H1 (cell line): ENCODE results near the gene CTIF. TPM values are rescaled to one million over a fixed set of nuclear protein-coding genes. Genes with fewer than 3 reads are reported as not detected.

Experiments used
- CTCF ChIA-PET: fragments of 300-600 bp; sonication (Branson Sonifier 250); formaldehyde crosslinking; loops from one replicate; lab custom pipeline; 2021; ENCODE audit not compliant: partially characterized antibody; lab: Charles Lee
- POLR2A ChIA-PET: fragments of 300-600 bp; sonication (Branson Sonifier 250); formaldehyde crosslinking; loops from one replicate; lab custom pipeline; 2021; ENCODE audit warnings: inconsistent platforms; ENCODE audit not compliant: partially characterized antibody; lab: Charles Lee
- DNase-seq, 2 experiments: peaks; one replicate each; pipeline versions ENCODE4 v3.0.0 to v3.0.0-alpha.2; 2010 to 2022; ENCODE audit warnings: low spot score in 2 of 2, low read depth in 1 of 2, mixed read lengths in 1 of 2
- FAIRE-seq: peaks from 2 replicates; lab custom pipeline; 2011; peaks lifted over from hg19 to GRCh38; lab: Jason Lieb, UNC
- H2AFZ ChIP-seq: 2 replicates; pipeline ENCODE4 v1.8.1; 2012; ENCODE audit warnings: low read length, inconsistent platforms
- H2AK5ac ChIP-seq: 2 replicates; pipeline ENCODE4 v1.6.1; 2013; ENCODE audit warnings: low read depth, low read length
- H2BK120ac ChIP-seq: replicated peaks from 2 replicates; pipeline ENCODE3; 2013; ENCODE audit warnings: low read depth, low read length, inconsistent platforms
- H2BK12ac ChIP-seq: 2 replicates; pipeline ENCODE4 v1.6.1; 2013; ENCODE audit warnings: low read depth, low read length
- H2BK15ac ChIP-seq: 2 replicates; pipeline ENCODE4 v1.6.1; 2013; ENCODE audit warnings: low read length
- H2BK20ac ChIP-seq: 2 replicates; pipeline ENCODE4 v1.6.1; 2013; ENCODE audit warnings: low read length
- H2BK5ac ChIP-seq: 2 replicates; pipeline ENCODE4 v1.6.1; 2013; ENCODE audit warnings: low read depth, low read length
- H3K14ac ChIP-seq: 2 replicates; pipeline ENCODE4 v1.6.1; 2013; ENCODE audit warnings: inconsistent platforms; ENCODE audit not compliant: insufficient read length
- H3K18ac ChIP-seq: 2 replicates; pipeline ENCODE4 v1.6.1; 2013; ENCODE audit warnings: low read length; ENCODE audit errors: extremely low read depth
- H3K23ac ChIP-seq: 2 replicates; pipeline ENCODE4 v1.6.1; 2013; ENCODE audit warnings: inconsistent platforms; ENCODE audit not compliant: insufficient read length
- H3K23me2 ChIP-seq: 2 replicates; pipeline ENCODE4 v1.6.1; 2013; ENCODE audit warnings: low read depth, low read length
- H3K27ac ChIP-seq: 2 replicates; pipeline ENCODE4 v1.6.1; 2011; ENCODE audit warnings: low read depth, low read length, inconsistent platforms
- H3K27me3 ChIP-seq, 4 experiments: replicated peaks in 1 of 4; 1 replicate in 1 of 4; 2 replicates in 3 of 4; pipeline versions ENCODE4 v1.6.1 to v1.8.1; 2011 to 2013; ENCODE audit warnings: low read length in 3 of 4, mild to moderate bottlenecking in 3 of 4, inconsistent platforms in 2 of 4, mixed read lengths in 2 of 4, moderate library complexity in 1 of 4; ENCODE audit not compliant: control insufficient read depth in 3 of 4, insufficient read depth in 3 of 4; ENCODE audit errors: extremely low read depth in 1 of 4
- H3K36me3 ChIP-seq, 4 experiments: 2 replicates each; pipeline versions ENCODE4 v1.6.1 to v1.8.1; 2011 to 2013; ENCODE audit warnings: mild to moderate bottlenecking in 4 of 4, low read length in 3 of 4, moderate library complexity in 2 of 4, control low read depth in 1 of 4, inconsistent platforms in 1 of 4; ENCODE audit not compliant: insufficient read depth in 4 of 4, control insufficient read depth in 2 of 4
- H3K4ac ChIP-seq: replicated peaks from 2 replicates; pipeline ENCODE3; 2013; ENCODE audit warnings: low read length, low read depth, mixed read lengths, inconsistent platforms; ENCODE audit not compliant: insufficient read length
- H3K4me1 ChIP-seq, 4 experiments: replicated peaks in 1 of 4; 1 replicate in 1 of 4; 2 replicates in 3 of 4; pipeline versions ENCODE4 v1.6.1 to v1.8.1; 2011 to 2013; ENCODE audit warnings: low read length in 3 of 4, inconsistent platforms in 2 of 4, mixed read lengths in 1 of 4; ENCODE audit not compliant: insufficient read depth in 4 of 4, control insufficient read depth in 3 of 4
- H3K4me2 ChIP-seq, 2 experiments: 2 replicates each; pipeline versions ENCODE4 v1.6.1 to v1.8.1; 2011 to 2013; ENCODE audit warnings: low read depth in 2 of 2, low read length in 2 of 2, control low read depth in 1 of 2, inconsistent platforms in 1 of 2, mild to moderate bottlenecking in 1 of 2; ENCODE audit not compliant: insufficient read depth in 1 of 2
- H3K4me3 ChIP-seq, 4 experiments: fragments of 200-600, 300-600 bp in 1 of 4; sonication (generic), shearing (Covaris generic), sonication (Bioruptor Twin) in 1 of 4; 2 replicates each; pipeline versions ENCODE4 v1.5.1 to v1.8.1; 2011 to 2016; ENCODE audit warnings: low read length in 4 of 4, low read depth in 3 of 4, control low read depth in 2 of 4, inconsistent platforms in 2 of 4, mild to moderate bottlenecking in 2 of 4, mixed read lengths in 1 of 4, moderate library complexity in 1 of 4; ENCODE audit not compliant: insufficient read depth in 2 of 4; ENCODE audit errors: extremely low read depth in 1 of 4
- H3K56ac ChIP-seq: replicated peaks from 2 replicates; pipeline ENCODE3; 2013; ENCODE audit warnings: low read depth, mild to moderate bottlenecking, mixed read lengths, low read length, inconsistent platforms; ENCODE audit not compliant: insufficient read length
- H3K79me1 ChIP-seq: 2 replicates; pipeline ENCODE4 v1.6.1; 2013; ENCODE audit warnings: low read depth, low read length, control low read depth
- H3K79me2 ChIP-seq, 2 experiments: 2 replicates each; pipeline versions ENCODE4 v1.6.1 to v1.8.1; 2012 to 2013; ENCODE audit warnings: low read length in 2 of 2, mild to moderate bottlenecking in 2 of 2, inconsistent platforms in 1 of 2; ENCODE audit not compliant: insufficient read depth in 2 of 2, control insufficient read depth in 1 of 2
- H3K9ac ChIP-seq, 4 experiments: replicated peaks in 1 of 4; 1 replicate in 1 of 4; 2 replicates in 3 of 4; pipeline versions ENCODE4 v1.6.1 to v1.8.1; 2011 to 2013; ENCODE audit warnings: low read depth in 3 of 4, low read length in 3 of 4, control low read depth in 2 of 4, mild to moderate bottlenecking in 2 of 4, moderate library complexity in 2 of 4, inconsistent platforms in 1 of 4; ENCODE audit errors: extremely low read depth in 1 of 4
- H3K9me3 ChIP-seq, 2 experiments: 2 replicates each; pipeline versions ENCODE4 v1.6.1 to v1.8.1; 2012 to 2013; ENCODE audit warnings: mild to moderate bottlenecking in 2 of 2, moderate library complexity in 2 of 2, control low read depth in 1 of 2, inconsistent platforms in 1 of 2, low read depth in 1 of 2, low read length in 1 of 2, mixed read lengths in 1 of 2; ENCODE audit not compliant: insufficient read depth in 2 of 2
- H4K20me1 ChIP-seq, 2 experiments: replicated peaks in 1 of 2; 2 replicates each; pipeline versions ENCODE3 to v1.8.1; 2011 to 2013; ENCODE audit warnings: inconsistent platforms in 2 of 2, low read length in 2 of 2, mild to moderate bottlenecking in 1 of 2; ENCODE audit not compliant: insufficient read depth in 2 of 2, control insufficient read depth in 1 of 2
- H4K5ac ChIP-seq: 2 replicates; pipeline ENCODE4 v1.6.1; 2013; ENCODE audit warnings: low read length, low read depth, mixed read lengths, inconsistent platforms; ENCODE audit not compliant: insufficient read length
- H4K8ac ChIP-seq: 2 replicates; pipeline ENCODE4 v1.8.0; 2013; ENCODE audit warnings: mild to moderate bottlenecking, moderate library complexity, low read length, inconsistent platforms; ENCODE audit not compliant: insufficient read depth; ENCODE audit errors: extremely low read depth
- H4K91ac ChIP-seq: replicated peaks from 2 replicates; pipeline ENCODE3; 2013; ENCODE audit warnings: low read length, mixed read lengths, inconsistent platforms; ENCODE audit not compliant: insufficient read length
- CBX8 ChIP-seq: fragments of 300-800, 300-1000 bp; sonication (generic); IDR thresholded peaks from 2 replicates; pipeline ENCODE4 v1.7.1; 2016; ENCODE audit warnings: low read depth, low read length, borderline replicate concordance
- PHF8 ChIP-seq: fragments of 200-600 bp; sonication (generic); conservative IDR thresholded peaks from 2 replicates; pipeline ENCODE4 v1.7.1; 2012; ENCODE audit warnings: low read depth, mild to moderate bottlenecking, inconsistent platforms, low read length, moderate library complexity
- SIRT6 ChIP-seq: IDR thresholded peaks from one replicate; pipeline ENCODE4 v1.7.1; 2012; ENCODE audit warnings: low read length, inconsistent platforms
- SP2 ChIP-seq: IDR thresholded peaks from 2 replicates; pipeline ENCODE4 v1.6.1; 2012; ENCODE audit warnings: mild to moderate bottlenecking, low read length, inconsistent platforms
- ZNF274 ChIP-seq: IDR thresholded peaks from 2 replicates; pipeline ENCODE4 v1.7.0; 2012; ENCODE audit warnings: low read length, borderline replicate concordance; ENCODE audit errors: extremely low read depth
- WGBS, 2 experiments: shearing (Covaris generic) in 1 of 2; methylation state at CpG; one replicate each; pipeline versions ENCODE4 v1.1.6 to v1.1.7; 2013 to 2015; ENCODE audit warnings: low lambda C conversion rate in 2 of 2, mixed read lengths in 2 of 2, inconsistent platforms in 1 of 2, low coverage in 1 of 2, missing lambda C conversion rate in 1 of 2; ENCODE audit not compliant: insufficient replicate concordance in 2 of 2, insufficient coverage in 1 of 2, insufficient read length in 1 of 2; ENCODE audit errors: extremely low coverage in 1 of 2, missing lambda C conversion rate in 1 of 2; 5-methylcytosine and 5-hydroxymethylcytosine counted together
- polyA plus RNA-seq, 7 experiments: library from polyadenylated mRNA; depleted of rRNA in 3 of 7; stranded (reverse) in 5 of 7; unstranded in 2 of 7; fragments of >200 nt in 5 of 7; fragments of 200-250 nt in 2 of 7; gene quantifications; 1 replicate in 5 of 7; 2 replicates in 1 of 7; 4 replicates in 1 of 7; pipeline versions ENCODE4 v1.2.1 to v1.2.3, GENCODE V29; 2011 to 2013; ENCODE audit warnings: missing spikeins in 2 of 7, mixed read lengths in 2 of 7
- total RNA-seq: library from RNA; stranded (reverse); fragmentation: NEBNext Ultra II Directional; extraction: Animal tissue kit (Norgen Biotek cat#: 25700); gene quantifications from 2 replicates; pipeline ENCODE4 v1.2.1, GENCODE V29; 2021
- TF ChIP-seq, protein P1 (sequence below): IDR thresholded peaks from 2 replicates; pipeline ENCODE4 v1.6.1; 2012; ENCODE audit warnings: inconsistent platforms
- TF ChIP-seq, protein P2 (sequence below): IDR thresholded peaks from 2 replicates; pipeline ENCODE4 v1.6.1; 2012; ENCODE audit warnings: inconsistent platforms

Gene CTIF
- total and polyA plus RNA-seq, 2 of the 8 experiments (the other 6 are each of a cell fraction or from before 2014, with no cell fraction given) = 9.0 to 17.8 TPM

DNA sequence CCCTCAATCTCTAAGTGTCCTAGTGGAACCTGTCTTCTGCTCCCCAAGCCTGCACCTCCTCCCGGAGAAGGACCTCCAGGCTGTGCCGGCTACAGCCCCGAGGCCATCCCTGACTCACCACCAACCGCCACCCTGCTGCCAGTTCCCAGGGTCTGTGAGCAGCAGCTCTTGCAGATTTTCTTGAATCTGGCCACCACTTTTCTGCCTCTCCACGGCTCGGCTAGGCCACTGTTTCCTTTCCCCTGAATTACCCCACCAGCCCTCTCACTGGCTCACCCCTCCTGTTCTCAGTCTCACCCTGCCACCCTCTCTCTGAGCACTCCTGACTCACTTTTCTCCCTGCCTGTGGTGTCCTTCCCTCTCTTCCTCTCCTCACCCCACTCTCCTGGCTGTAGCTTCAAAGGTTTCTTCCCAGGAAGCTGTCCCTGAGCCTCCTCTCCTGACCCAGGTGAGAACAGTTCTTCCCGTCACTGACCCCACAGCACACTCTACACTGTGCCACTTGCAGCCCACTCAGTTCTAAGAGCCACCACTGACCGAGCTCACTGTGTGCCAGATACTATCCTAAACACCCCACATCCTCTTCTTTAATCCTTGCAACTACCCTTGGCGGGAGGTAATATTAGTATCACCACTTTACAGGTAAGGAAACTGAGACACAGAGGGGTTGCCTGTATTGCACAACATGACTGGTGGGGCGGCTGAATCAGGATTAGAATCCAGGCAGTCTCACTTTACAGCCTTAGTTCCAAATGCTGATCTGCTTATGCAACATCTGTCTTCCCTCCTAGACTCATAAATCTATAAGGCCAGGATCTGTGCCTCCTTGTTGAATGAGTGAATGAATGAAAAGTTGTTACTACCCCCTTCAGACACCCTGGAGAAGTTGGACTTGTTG, 300.3 kb downstream of the CTIF start:
- no peak overlapping the region for H2BK5ac ChIP-seq
- no peak overlapping the region for H4K91ac ChIP-seq
- H3K23ac ChIP-seq = no peak overlapping the region
- 0 out of 2 replicates have a peak overlapping the region, but pooled peaks have one; percentile 61 for H2BK15ac ChIP-seq
- ChIA-PET POLR2A (no interaction called here), CTCF (no interaction called here)
- H3K36me3 ChIP-seq = no peaks in the 10 kb centered on the region
- no peak overlapping the region for H2AFZ ChIP-seq
- 79% methylated on average over 10 of the region's 10 CpGs; no CpG with 5 or more reads in 1 of the 2 experiments for WGBS, 2 experiments
- H3K79me2 ChIP-seq = no peaks in the 10 kb centered on the region
- no peak overlapping the region for H3K56ac ChIP-seq
- H3K4ac ChIP-seq = no peak overlapping the region
- FAIRE-seq = no peak
- H4K8ac ChIP-seq = no peak overlapping the region
- no peak overlapping the region for H3K27ac ChIP-seq
- no peaks in the 10 kb centered on the region for H3K23me2 ChIP-seq
- DNase-seq = no peak
- H3K4me2 ChIP-seq = no peak overlapping the region
- no peaks in the 10 kb centered on the region for H3K27me3 ChIP-seq
- H3K14ac ChIP-seq = no peak overlapping the region
- no peak overlapping the region for H2BK12ac ChIP-seq
- H2BK20ac ChIP-seq = no peak overlapping the region
- no peaks in the 10 kb centered on the region for H3K9me3 ChIP-seq
- H3K79me1 ChIP-seq = no peaks in the 10 kb centered on the region; the same call in 1 of the 2 replicates
- H2BK120ac ChIP-seq = no peak overlapping the region
- H3K4me3 ChIP-seq = no peak overlapping the region
- peaks cover 0 to 25% (median 10%) of the 10 kb centered on the region in 4 experiments; a peak in 6 of 7 replicates for H3K4me1 ChIP-seq
- no peak overlapping the region for H3K18ac ChIP-seq
- no peak overlapping the region for H3K9ac ChIP-seq
- H4K20me1 ChIP-seq = no peaks in the 10 kb centered on the region
- TF ChIP-seq, protein P1, sequence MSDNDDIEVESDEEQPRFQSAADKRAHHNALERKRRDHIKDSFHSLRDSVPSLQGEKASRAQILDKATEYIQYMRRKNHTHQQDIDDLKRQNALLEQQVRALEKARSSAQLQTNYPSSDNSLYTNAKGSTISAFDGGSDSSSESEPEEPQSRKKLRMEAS = no peak
- no peak for TF ChIP-seq SIRT6
- TF ChIP-seq ZNF274 = no peak
- TF ChIP-seq SP2 = no peak
- TF ChIP-seq PHF8 = no peak
- TF ChIP-seq, protein P2, sequence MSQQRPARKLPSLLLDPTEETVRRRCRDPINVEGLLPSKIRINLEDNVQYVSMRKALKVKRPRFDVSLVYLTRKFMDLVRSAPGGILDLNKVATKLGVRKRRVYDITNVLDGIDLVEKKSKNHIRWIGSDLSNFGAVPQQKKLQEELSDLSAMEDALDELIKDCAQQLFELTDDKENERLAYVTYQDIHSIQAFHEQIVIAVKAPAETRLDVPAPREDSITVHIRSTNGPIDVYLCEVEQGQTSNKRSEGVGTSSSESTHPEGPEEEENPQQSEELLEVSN = no peak
- TF ChIP-seq CBX8 = no peak
- H2AK5ac ChIP-seq = no peak overlapping the region
- H4K5ac ChIP-seq = no peak overlapping the region
